IPS DF 6.9 (cell line): ENCODE results near the gene MYO18B.

Experiments used
- DNase-seq: peaks from one replicate; pipeline ENCODE4 v3.0.0-alpha.2; 2013; ENCODE audit warnings: low read depth, low spot score
- H3K27ac ChIP-seq: one replicate; pipeline ENCODE4 v1.5.1; 2013; ENCODE audit warnings: low read length, control low read depth
- H3K27me3 ChIP-seq: 2 replicates; pipeline ENCODE4 v1.6.1; 2013; ENCODE audit warnings: mild to moderate bottlenecking, low read length; ENCODE audit not compliant: control insufficient read depth, insufficient read depth
- H3K36me3 ChIP-seq: 2 replicates; pipeline ENCODE4 v1.6.1; 2013; ENCODE audit warnings: low read length; ENCODE audit not compliant: control insufficient read depth, insufficient read depth
- H3K4me1 ChIP-seq: 2 replicates; pipeline ENCODE4 v1.6.1; 2013; ENCODE audit warnings: low read length; ENCODE audit not compliant: control insufficient read depth, insufficient read depth
- H3K4me3 ChIP-seq: 2 replicates; pipeline ENCODE4 v1.5.1; 2013; ENCODE audit warnings: mild to moderate bottlenecking, low read length
- H3K9me3 ChIP-seq: 2 replicates; pipeline ENCODE4 v1.6.1; 2013; ENCODE audit warnings: low read length, inconsistent platforms; ENCODE audit not compliant: control insufficient read depth, insufficient read depth
- WGBS: extraction: QIAGEN DNeasy Blood & Tissue Kit; methylation state at CpG from one replicate; pipeline ENCODE4 v1.1.7; 2013; ENCODE audit warnings: mixed read lengths, missing lambda C conversion rate; ENCODE audit not compliant: insufficient read length, insufficient coverage; 5-methylcytosine and 5-hydroxymethylcytosine counted together

MYO18B gene

DNA sequence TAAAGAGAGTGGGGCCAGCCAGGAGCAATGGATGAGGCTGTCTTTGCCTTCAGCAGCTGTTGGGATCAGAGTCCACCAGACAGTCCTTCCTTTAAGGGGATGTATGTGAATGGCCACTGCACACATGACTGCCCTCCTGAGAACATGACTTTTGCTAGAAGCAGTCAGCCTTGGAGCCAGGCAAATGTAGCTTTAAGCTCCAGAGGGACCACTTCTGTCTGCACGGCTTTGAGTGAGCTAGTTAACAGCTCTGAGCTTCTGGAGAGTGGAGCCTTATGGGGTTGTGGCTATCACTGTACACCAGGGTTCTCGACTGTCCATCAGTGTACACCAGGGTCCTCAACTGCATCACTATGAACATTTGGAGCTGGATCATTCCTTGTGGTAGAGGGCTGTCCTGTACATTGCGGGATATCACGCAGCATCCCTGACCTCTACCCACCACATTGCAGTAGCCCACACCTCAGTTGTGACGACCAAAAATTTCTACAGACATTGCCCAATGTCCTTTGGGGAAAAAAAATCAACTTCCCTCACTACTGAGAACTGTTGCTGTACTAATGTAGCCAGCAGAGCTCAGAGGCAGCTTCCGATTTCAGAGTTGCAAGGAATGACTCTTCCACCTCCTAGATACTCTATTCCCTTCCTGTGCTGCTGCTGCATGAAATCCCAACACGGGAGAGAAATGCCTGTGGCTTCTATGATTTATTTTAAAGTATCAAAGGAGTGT, 169.4 kb downstream of the MYO18B start:
- WGBS, result no CpG with 5 or more reads among the region's 7 CpGs
- Histone ChIP-seq H3K9me3 (no peaks in the 10 kb centered on the region), H3K4me3 (no peak overlapping the region), H3K4me1 (no peaks in the 10 kb centered on the region), H3K27me3 (no peaks in the 10 kb centered on the region), H3K36me3 (no peaks in the 10 kb centered on the region), H3K27ac (no peak overlapping the region)
- no peak for DNase-seq

DNA sequence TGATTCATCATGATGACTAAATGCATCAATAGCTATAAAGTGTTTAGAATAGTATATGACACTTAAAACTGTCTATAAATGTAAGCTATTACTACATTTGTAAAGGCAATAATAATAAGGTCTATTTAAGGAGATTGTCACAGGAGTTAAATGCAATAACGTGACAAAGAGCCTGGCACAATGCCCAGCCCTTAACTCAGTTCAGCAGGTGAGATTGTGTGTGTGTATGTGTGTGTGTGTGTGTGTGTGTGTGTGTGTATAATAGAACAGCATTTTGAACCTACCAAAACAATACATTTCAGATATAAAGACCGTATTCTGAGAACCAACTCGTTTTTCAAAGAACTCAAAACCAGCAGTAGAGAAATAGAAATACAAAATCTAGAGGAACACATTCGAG, 177.5 kb downstream of the MYO18B start:
- WGBS, result no CpG with 5 or more reads among the region's 4 CpGs
- Histone ChIP-seq H3K4me1 (peaks cover 6% of the 10 kb centered on the region; the same call in 1 of the 2 replicates), H3K9me3 (no peaks in the 10 kb centered on the region), H3K4me3 (no peak overlapping the region), H3K36me3 (no peaks in the 10 kb centered on the region), H3K27me3 (no peaks in the 10 kb centered on the region), H3K27ac (no peak overlapping the region)
- no peak for DNase-seq

DNA sequence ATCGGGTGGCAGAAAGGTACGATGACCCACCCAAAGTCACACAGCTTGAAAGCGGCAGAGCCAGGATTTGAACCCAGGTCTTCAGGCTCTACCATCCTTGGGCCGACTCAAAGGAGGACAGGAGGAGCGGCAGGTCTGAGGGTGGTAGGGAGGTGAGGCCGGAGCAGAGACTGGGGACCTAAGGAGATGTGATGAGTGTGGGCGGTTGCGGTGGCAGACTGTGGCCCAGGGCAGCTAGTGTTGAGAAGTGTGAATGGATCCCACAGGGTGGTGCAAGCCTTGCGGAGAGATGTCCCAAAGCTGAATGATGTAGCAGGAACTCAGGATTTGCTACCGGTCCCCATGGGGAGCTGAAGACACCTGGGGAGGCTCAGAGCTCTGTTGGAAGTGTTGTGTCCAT, 180.2 kb downstream of the MYO18B start:
- no peak overlapping the region for H3K27ac ChIP-seq
- no peaks in the 10 kb centered on the region for H3K36me3 ChIP-seq
- peaks cover 7% of the 10 kb centered on the region; the same call in 1 of the 2 replicates for H3K4me1 ChIP-seq
- no peak for DNase-seq
- H3K9me3 ChIP-seq, result no peaks in the 10 kb centered on the region
- H3K4me3 ChIP-seq, result no peak overlapping the region
- no peaks in the 10 kb centered on the region for H3K27me3 ChIP-seq
- WGBS, result no CpG with 5 or more reads among the region's 10 CpGs

GRCh38 chr22:25923914-25924313, 181.9 kb downstream of the MYO18B start:
- Histone ChIP-seq H3K4me3 (no peak overlapping the region), H3K9me3 (no peaks in the 10 kb centered on the region), H3K27me3 (no peaks in the 10 kb centered on the region), H3K36me3 (no peaks in the 10 kb centered on the region), H3K27ac (no peak overlapping the region), H3K4me1 (peaks cover 7% of the 10 kb centered on the region; the same call in 1 of the 2 replicates)
- no peak for DNase-seq
- WGBS, result no CpG with 5 or more reads among the region's 8 CpGs

DNA sequence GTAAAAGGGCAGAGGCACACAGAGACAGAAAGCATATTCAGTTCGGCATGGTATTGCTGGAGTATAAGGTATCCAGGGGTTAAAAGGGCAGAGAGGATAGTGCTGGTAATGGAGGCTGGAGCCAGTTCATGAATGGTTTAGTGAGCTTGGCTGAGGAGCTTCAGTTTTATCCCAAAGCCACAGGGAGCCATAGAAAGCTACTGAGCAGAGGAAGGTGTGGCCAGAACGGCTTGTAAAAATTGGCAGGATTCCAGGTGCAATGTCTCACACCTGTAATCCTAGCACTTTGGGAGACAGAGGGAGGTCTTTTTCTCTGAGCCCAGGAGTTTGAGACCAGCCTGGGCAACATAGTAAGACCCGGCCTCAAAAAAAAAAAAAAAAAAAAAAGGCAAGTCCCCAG, 186.1 kb downstream of the MYO18B start:
- Histone ChIP-seq H3K4me1 (peaks cover 3% of the 10 kb centered on the region; the same call in 1 of the 2 replicates), H3K27ac (no peak overlapping the region), H3K27me3 (no peaks in the 10 kb centered on the region), H3K9me3 (no peaks in the 10 kb centered on the region), H3K4me3 (no peak overlapping the region), H3K36me3 (no peaks in the 10 kb centered on the region)
- no peak for DNase-seq
- no CpG with 5 or more reads among the region's 3 CpGs for WGBS

DNA sequence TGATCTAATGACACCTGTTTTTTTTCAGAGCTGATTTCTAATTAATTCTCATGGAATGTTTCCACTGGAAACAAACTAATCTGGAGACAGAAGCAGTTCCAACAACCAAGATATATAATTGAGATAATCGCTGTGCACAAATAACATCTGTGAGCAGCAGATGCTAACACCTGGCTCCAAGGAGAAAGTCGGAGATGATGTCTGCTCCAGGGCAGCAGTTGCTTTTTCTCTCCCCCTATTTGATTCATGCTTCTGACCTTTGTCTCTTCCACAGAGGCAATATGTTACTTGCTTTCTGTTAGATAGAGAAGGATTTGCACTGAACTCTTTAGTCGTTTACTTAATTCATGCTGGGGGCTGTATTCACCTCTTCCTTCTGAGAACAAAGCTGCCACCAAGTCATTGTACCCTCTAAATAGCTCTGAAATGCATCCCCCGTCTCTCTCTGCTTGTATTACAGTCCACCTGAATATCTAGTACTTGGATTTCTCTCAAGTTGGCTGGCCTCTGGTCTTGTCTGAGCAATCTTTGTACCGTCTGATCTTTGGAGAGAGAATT, 187.4 kb downstream of the MYO18B start:
- no peaks in the 10 kb centered on the region for H3K36me3 ChIP-seq
- no peak overlapping the region for H3K27ac ChIP-seq
- no peaks in the 10 kb centered on the region for H3K9me3 ChIP-seq
- no CpG with 5 or more reads among the region's 5 CpGs for whole genome bisulfite sequencing
- no peak overlapping the region for H3K4me3 ChIP-seq
- no peak for DNase-seq
- no peaks in the 10 kb centered on the region for H3K27me3 ChIP-seq
- H3K4me1 ChIP-seq, result 0 out of 2 replicates have a peak, but pooled peaks cover 2% of the 10 kb centered on the region

DNA sequence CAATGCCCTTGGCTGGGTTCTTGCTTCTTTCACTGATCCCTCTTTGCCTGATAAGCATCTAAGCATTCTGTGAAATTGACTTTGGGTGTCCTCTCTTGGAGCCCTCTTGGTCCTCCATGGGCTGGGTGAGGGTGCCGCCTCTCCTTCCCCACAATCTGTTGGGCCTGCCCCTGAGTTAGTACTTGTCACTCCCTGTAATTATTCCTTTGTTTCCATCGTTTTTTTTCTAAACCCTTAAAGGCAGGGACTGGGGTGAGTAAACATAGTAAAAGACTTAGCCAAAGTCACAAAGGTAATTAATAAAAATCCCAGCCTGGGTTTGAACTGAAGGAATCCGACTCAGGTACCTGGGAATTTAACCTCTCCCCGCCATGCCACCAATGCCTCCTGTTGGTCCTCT, 188.1 kb downstream of the MYO18B start:
- no peaks in the 10 kb centered on the region for H3K36me3 ChIP-seq
- DNase-seq, result no peak
- H3K4me3 ChIP-seq, result no peak overlapping the region
- no peaks in the 10 kb centered on the region for H3K27me3 ChIP-seq
- WGBS, result no CpG with 5 or more reads among the region's 4 CpGs
- H3K27ac ChIP-seq, result no peak overlapping the region
- H3K4me1 ChIP-seq, result no peaks in the 10 kb centered on the region; the same call in 1 of the 2 replicates
- no peaks in the 10 kb centered on the region for H3K9me3 ChIP-seq

GRCh38 chr22:25930788-25931310, 188.9 kb downstream of the MYO18B start:
- Histone ChIP-seq H3K36me3 (no peaks in the 10 kb centered on the region), H3K4me3 (no peak overlapping the region), H3K4me1 (peaks cover 3% of the 10 kb centered on the region), H3K9me3 (no peaks in the 10 kb centered on the region), H3K27ac (no peak overlapping the region), H3K27me3 (no peaks in the 10 kb centered on the region)
- WGBS, result no CpG with 5 or more reads among the region's 7 CpGs
- DNase-seq, result no peak

DNA sequence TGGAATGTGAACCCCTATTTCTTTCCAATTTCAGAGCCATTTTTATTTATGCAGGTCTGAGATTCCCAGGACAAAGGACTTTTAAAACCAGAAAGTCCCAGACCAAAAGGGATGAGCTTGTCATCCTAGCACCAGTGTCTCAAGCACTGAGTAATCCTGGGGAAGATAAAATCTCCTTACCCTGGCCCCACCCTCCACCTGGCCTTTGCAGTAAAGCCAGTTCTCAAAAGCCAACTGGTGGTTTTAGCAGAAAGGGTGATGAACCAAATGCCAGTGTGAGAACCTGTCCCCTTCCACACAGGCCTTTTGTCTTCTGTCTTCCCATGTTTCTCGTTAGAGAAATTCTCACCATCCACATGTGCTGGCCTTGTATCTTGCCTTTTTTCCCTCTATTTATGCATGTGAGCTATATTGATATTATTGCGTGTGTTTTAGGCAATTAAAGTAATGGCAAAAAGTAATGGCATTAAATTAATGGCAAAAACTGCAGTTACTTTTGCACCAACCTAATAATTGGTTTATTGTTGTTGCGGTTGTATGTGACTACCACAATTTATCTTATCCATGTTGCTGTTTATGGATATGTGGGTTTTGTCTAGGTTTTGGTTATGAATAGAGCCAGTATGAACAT, 191.3 kb downstream of the MYO18B start:
- WGBS, result no CpG with 5 or more reads among the region's 3 CpGs
- no peak overlapping the region for H3K4me3 ChIP-seq
- peaks cover 4% of the 10 kb centered on the region for H3K4me1 ChIP-seq
- H3K36me3 ChIP-seq, result no peaks in the 10 kb centered on the region
- no peak overlapping the region for H3K27ac ChIP-seq
- no peak for DNase-seq
- no peaks in the 10 kb centered on the region for H3K27me3 ChIP-seq
- no peaks in the 10 kb centered on the region for H3K9me3 ChIP-seq

DNA sequence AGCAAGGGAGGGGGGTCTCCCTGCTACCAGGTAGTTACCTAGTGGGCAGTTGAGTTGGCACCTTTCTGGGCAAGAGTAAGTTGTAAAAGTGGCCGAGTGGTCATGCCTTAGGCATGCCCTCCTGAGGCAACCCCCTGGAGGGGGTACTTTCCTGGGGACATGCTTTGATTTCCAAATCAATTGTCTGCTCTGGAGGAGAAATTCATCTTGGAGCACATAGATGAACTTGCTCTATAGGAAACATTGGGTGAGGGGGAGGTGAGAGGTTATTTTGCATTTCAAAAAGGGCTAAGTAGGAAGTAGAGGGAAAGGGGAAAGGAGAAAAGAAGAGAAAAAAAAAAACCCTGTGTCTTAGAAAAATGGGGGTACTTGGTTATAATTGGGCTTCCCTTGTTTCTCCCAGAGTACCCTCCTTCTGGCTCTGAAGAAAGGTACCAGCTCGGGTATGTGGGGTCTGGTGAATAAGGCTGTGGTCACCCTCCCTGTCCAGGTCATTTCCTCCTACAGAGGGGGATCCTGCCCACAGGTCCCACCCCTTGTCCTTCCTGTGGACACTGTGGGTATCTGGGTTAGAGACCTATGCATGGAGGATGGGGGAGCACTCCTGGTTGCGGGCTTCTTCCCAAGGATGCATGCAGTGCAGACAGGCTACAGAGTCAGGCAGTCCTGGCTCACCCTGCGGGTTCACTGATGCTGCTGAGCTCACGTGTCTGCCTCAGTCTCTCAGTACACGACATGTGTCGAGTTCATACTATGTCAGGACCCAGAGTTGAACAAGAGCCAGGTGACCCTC, 193.5 kb downstream of the MYO18B start:
- WGBS, result no CpG with 5 or more reads among the region's 7 CpGs
- no peak for DNase-seq
- Histone ChIP-seq H3K4me3 (no peak overlapping the region), H3K27me3 (no peaks in the 10 kb centered on the region), H3K9me3 (no peaks in the 10 kb centered on the region), H3K36me3 (no peaks in the 10 kb centered on the region), H3K4me1 (peaks cover 4% of the 10 kb centered on the region), H3K27ac (no peak overlapping the region)
